GDM1 (cell line): ENCODE measurements around the gene ABCF1.
"Not testable (repeated sequence)": the region's sequence is repeated elsewhere in the genome, so short reads cannot be mapped to it uniquely, and the experiment has no call there.

Experiments
- DNase-seq: peaks from one replicate; lab custom pipeline; 2025; lab: John Stamatoyannopoulos, UW

Gene ABCF1

DNA sequence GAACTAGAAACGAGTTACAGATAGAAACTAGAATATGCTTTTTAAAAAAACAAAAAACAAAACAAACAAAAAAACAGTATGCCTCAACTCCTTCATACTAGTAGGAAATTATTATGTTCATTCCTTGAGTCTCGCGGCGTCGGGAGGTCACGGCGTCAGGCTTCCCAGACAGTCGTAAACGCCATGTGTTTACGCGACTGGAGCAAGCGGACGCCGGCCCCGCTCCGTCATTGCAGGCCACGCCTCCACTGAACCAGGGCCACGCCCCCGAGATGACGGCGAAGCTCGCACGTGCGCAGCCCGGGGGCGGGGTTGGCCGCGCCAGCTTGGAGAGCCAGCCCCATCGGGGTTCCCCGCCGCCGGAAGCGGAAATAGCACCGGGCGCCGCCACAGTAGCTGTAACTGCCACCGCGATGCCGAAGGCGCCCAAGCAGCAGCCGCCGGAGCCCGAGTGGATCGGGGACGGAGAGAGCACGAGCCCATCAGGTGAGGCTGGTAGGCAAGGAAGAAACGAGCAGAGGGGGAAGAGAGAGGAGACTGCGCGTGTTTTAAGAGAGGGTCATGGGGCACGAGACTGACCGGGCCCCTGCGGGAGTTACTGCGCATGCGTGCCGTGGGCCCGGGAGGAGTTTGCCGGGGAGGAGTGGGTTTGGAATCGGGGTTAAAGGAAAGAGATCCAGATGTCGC, at the start of gene ABCF1:
ABCF1 (plus strand) TSS at position 368 of the 687 bp plus-strand sequence; CDS start at position 414, 46 bp downstream.
- DNase-seq = peak; percentile 95

- not testable (repeated sequence) for DNase-seq
Observed at GRCh38 chr6:30521952-30522351, 49.3 kb upstream of the ABCF1 start.

DNA sequence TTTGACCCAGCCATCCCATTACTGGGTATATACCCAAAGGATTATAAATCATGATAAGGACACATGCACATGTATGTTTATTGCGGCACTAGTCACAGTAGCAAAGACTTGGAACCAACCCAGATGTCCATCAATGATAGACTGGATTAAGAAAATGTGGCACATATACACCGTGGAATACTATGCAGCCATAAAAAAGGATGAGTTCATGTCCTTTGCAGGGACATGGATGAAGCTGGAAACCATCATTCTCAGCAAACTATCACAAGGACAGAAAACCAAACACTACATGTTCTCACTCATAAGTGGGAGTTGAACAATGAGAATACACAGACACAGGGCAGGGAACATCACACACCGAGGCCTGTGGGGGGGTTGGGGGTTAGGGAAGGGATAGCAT, 44.8 kb upstream of the ABCF1 start:
- not testable (repeated sequence) for DNase-seq

DNA sequence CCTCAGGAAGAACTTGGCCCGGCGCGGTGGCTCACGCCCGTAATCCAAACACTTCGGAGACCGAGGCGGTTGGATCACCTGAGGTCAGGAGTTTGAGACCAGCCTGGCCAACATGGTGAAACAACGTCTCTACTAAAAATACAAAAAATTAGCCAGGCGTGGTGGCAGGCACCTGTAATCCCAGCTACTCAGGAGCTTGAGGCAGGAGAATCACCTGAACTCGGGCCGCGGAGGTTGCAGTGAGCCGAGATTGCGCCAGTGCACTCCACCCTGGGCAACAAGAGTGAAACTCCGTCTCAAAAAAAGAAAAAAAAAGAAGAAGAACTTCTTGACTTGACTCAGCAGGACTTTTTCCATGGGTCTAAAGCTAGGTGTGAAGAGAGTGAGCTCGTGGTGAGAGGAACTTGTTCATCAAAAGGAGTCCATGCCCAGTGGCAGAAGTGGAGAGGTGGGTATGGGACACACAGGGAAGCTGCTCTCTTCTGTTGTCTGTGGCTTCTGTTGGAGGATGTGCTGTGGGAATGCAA, 41.8 kb upstream of the ABCF1 start:
- DNase-seq = peak; percentile 11

DNA sequence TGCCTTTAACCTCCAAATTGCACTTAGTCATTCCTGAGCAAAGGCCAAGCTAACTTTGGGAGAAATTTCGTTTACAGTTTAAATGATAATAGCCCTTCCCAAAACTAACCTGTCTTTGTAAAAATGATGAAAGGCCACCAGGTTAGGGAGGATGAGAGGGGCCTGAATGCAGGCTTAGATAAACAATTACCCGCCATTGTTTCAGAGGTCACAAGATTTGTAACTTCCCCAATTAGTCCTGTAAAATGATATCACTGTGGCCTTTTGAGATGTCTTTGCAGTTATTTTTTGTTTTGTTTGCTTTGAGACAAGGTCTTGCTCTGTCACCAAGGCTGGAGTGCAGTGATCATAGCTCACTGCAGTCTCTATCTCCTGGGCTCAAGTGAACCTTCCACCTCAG, 41.2 kb upstream of the ABCF1 start:
- DNase-seq = no peak

DNA sequence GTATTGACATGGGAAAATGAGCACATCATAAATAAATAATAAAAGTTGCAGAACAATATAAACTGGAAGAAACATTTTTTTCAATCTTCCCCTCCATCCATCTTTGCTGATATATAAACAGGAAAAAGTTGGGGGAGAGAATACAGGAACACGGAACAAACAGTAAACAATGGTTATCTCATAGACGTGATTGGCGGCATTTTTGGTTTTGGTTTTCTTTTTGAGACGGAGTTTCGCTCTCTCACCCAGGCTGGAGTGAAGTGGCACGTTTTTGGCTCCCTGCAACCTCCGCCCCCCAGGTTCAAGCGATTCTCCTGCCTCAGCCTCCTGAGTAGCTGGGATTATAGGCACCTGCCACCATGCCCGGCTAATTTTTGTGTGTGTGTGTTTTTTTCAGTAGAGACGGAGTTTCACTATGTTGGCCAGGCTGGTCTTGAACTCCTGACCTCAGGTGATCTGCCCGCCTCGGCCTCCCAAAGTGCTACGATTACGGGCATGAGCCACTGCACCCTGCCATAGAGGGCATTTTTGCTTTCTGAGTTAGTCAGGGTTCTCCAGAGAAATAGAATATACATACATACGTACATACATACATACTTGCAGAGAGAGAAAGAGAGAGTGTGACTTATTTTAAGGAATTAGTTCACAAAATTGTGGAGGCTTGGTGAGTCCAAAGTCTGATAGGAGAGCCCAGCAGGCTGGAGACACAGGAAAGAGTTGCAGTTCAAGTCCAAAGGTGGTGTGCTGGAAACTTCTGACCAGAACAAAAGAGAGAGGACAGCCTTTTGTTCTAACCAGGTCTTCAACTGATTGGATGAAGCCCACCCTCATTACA, 37.6 kb upstream of the ABCF1 start:
- DNase-seq = no peak

- no peak for DNase-seq
Observed at GRCh38 chr6:30537931-30538330, 33.3 kb upstream of the ABCF1 start.

- peak; percentile 72 for DNase-seq
Observed at GRCh38 chr6:30541515-30542403, 29.5 kb upstream of the ABCF1 start.

GRCh38 chr6:30542404-30542725, 28.9 kb upstream of the ABCF1 start:
- no peak for DNase-seq

DNA sequence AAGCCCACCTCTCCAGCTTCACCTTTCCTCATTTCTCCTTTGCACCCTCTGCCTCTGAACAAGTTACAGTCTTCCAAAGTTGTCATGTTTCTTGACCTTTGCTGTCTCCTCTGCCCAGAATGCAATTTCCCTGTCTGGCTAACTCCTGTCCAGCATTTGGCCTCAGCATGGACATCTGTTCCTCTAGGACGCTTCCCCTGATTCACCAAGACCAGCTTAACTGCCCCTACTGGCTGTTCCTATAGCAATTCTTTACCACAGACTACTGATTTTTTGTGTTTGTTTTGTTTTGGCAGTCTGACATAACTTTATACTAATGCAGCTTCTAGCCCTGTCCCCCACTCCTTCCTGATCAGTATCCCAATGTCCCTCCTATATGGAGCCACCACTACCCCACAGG, 28.3 kb upstream of the ABCF1 start:
- DNase-seq = no peak

GRCh38 chr6:30543821-30544220, 27.4 kb upstream of the ABCF1 start:
- no peak for DNase-seq

- peak; percentile 23 for DNase-seq
Observed at GRCh38 chr6:30544666-30545272, 26.5 kb upstream of the ABCF1 start.

- no peak for DNase-seq
Observed at GRCh38 chr6:30547454-30547853, 23.8 kb upstream of the ABCF1 start.

DNA sequence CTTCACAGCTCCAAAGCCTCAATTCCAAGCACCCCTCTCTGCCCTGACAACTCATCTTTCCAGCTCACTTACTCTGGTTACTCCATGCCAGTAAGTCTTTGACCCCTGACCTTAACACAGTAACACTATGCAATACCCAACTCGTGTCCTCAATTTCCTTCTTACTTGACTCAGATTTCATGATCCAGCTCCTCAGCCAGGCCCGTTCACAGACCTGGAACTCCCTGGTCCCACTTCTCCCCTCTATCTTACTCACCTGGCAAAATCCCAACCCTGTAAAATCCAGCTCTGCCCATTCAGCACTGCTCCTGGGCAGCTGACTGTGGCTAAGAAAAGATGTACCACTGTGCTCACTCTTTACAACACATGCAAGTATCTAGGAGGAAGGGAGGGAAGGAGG, 22.9 kb upstream of the ABCF1 start:
- no peak for DNase-seq

GRCh38 chr6:30554404-30554803, 16.8 kb upstream of the ABCF1 start:
- no peak for DNase-seq

GRCh38 chr6:30554962-30555815, 16.1 kb upstream of the ABCF1 start:
- no peak for DNase-seq

DNA sequence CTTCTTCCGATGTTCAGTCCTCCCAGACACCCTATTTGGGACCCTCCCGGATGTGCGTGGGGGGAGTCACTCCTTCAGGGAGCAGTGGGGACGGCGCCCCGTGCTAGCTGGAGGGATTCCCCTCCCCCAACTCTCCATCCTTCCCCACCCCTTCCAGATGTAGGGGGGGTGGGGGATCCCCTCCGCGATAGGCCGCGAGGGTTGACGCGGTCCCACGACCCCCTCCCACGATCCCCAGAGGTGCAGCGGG, 15.5 kb upstream of the ABCF1 start:
- no peak for DNase-seq

DNA sequence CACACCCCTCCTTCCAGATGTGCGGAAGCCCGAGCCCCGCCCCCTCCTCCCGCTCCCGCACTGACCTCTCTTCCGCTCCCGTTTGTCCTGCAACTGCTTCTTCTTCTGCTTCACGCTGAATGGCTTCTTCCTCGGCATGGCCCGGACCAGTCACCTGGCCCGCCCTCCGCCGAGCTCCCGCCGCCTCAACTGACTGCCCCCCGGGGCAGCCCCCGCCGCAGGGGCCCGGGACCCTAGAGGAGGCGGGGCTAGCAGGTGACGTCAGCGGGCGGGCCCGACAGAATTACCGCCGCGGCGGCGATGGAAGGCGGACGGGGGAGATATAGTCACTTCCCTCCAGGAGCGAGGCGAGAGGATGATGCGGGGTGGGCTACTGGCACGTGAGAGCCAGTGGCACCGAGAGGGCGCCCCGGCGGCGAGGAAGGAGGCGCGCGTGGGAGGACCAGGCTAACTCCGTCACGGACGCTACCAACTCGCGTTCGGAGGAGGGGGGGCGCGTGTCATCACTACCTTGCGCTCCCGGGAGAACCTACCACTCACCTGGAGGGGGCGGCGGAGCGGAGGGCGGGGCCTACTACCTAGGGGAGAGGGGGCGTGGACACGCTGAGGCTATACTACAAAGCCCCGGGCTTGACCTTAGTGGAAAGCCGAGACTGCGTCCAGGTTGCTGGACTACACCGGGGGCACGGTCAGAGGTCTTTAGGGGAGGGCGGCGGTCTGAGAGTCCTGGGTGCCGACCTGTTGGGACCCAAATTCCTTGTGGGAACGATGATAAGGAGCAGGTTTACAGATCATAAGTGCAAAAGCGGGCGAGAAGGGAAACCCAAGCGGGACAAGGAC, 15.0 kb upstream of the ABCF1 start, which contains the start of gene GNL1:
GNL1 (minus strand) TSS at position 424 of the 840 bp plus-strand sequence; CDS start at position 138, 286 bp downstream.
- DNase-seq = peak; percentile 83

DNA sequence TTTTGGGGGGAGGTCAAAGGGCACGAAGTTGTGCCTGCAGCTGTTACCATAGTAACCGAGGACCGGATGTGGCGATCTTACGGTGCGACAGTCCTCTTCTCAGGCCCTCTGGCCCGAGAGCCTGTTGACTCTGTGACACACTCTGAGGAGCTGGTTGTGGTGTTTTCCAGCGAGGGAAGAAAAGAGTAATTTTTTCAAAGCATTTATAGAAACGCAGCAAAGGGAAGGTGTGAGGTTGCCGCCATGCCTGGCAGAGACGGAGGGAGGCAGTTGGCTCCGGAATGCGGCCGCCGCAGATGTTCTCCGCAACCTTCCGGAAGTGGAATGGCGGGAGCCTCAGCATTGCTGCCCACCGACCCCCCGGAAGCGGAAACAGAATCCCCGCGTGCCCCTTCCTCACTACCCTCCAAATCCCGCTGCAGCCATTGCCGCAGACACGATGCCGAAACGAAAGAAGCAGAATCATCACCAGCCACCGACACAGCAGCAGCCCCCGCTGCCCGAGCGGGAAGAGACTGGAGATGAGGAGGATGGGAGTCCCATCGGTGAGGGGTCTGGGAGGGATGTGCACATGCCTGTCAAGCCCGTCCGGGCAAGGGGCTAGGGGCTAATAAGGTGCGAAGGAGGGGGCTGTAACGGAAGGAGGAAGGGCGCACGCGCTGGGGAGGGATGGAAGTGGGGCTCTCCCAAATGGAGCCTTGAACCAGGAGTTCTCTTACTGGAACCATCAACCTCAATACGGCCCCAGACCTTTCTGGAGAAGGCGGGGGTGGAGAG, 14.1 kb upstream of the ABCF1 start, which contains the start of gene PRR3:
PRR3 (plus strand) TSS at position 390 of the 777 bp plus-strand sequence; CDS start at position 440, 50 bp downstream.
- peak; percentile 79 for DNase-seq
